ENCODE measurements around the gene SLC7A14.

GRCh38 chr3:170491901-170492300 is 94.0 kb downstream of the SLC7A14 start:
- TF ChIP-seq CTCF (IDR thresholded peaks at IDR 0.05; ENCODE audit: low read depth, low read length) = no peak
- TF ChIP-seq, protein P1, sequence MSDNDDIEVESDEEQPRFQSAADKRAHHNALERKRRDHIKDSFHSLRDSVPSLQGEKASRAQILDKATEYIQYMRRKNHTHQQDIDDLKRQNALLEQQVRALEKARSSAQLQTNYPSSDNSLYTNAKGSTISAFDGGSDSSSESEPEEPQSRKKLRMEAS (IDR thresholded peaks at IDR 0.05; ENCODE audit: low read depth, low read length) = no peak

Data from NB4 (cell line).